IPS-18c (cell line): Measurements from ENCODE around the gene APBB1IP.
A peak's percentile ranks its signal among the peaks of the same experiment; 100 is the strongest.

Experiments used
- H3K4me3 ChIP-seq: 2 replicates; pipeline ENCODE4 v1.7.0; 2013; ENCODE audit warnings: low read depth, mild to moderate bottlenecking, low read length, moderate library complexity; ENCODE audit not compliant: insufficient read depth
- H3K9me3 ChIP-seq: one replicate; pipeline ENCODE4 v1.6.1; 2013; ENCODE audit warnings: mild to moderate bottlenecking, low read length, moderate library complexity; ENCODE audit not compliant: control insufficient read depth, insufficient read depth

APBB1IP gene

DNA sequence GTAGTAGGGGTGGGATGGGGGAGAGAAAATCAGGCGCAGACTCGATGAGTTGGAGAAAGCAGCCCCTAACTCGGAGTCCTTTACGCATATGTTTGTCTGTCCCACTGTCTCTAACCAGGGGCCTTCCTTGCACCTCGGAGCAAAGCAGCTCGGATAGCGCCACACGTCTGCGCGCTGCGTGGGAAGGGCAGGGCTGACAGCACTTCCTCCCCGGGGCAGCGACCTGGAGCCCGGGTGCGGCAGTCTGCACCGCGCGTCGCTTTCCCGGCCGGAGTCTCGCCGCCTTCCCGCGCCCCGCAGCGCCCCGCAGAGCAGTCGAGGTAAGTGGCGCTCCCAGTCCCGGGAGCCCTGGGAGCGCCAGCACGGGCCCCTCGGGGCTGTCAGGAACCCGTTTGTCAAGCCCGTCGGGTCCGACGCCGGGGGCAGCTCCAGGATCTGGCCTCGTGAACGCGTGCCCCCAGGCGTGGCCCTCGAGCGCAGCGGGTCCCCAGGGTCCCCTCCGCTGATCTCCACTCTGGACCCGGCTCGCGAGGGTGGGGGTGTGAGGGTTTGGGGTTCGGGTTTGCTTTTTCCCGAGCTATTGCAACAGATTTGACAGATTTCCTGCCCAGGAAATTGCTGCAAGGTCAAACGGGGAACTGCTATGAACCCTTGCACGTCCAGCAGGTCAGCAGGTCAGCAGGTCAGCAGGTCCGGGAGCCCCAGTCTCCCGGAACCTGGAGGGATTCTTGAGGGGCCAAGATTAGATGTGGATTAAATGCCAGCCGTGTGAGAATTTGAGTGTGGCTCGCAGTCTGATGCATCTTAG is 597 bp downstream of the APBB1IP start:
- Histone ChIP-seq H3K4me3 (peak overlapping the region; percentile 57), H3K9me3 (no peaks in the 10 kb centered on the region)

DNA sequence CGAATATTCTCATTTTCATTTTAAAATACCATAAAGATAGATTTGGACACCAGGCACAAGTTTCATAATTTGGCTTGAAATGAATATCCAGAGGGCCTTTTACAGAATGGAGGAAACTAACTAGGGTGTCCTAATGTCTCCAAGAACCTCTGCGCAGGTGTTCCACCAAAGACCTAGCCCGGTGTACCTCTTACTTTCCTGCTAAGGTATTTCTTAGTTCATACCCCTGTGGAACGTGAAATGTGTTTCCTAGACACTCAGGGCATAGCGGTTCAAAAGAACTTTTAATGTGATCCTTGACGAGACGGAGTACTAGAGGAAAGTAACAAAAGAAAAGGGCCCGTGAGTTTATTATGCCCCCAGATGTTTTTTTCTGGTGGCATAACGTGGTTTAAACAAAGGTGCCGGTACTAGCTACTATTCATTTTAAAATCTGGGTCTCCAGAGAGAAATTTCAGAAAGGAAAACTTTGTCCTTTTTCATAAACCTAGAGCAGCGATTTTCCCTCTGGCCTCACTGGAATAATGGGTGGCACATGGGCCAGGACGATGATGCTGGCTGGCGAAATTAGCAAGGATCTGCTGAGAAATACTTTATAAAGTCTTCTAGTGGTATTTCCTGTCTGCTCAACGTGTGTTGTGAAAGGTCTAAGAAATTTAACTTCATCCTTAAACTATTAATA is 1.4 kb downstream of the APBB1IP start:
- no peaks in the 10 kb centered on the region for H3K9me3 ChIP-seq
- H3K4me3 ChIP-seq, result no peak overlapping the region

DNA sequence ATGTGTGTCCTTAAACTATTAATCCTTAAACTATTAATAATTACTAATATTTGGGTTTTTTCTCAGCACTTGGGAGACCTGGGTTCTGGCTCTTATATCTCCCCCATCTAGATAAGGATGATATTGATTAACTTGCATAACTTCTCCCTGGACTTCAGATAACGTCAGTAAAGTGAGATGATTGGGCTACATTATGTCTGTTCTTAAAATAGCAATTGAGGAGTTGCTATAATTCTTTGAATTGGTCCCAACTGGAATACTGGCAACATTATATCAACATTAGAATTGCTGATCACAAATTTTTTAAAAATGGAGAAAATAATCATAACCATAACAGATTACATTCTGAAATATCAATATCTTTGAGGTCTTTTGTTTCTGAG is 1.9 kb downstream of the APBB1IP start:
- Histone ChIP-seq H3K4me3 (no peak overlapping the region), H3K9me3 (no peaks in the 10 kb centered on the region)

- H3K4me3 ChIP-seq, result no peak overlapping the region
These were observed 3.5 kb downstream of the APBB1IP start for GRCh38 chr10:26441491-26442214.

DNA sequence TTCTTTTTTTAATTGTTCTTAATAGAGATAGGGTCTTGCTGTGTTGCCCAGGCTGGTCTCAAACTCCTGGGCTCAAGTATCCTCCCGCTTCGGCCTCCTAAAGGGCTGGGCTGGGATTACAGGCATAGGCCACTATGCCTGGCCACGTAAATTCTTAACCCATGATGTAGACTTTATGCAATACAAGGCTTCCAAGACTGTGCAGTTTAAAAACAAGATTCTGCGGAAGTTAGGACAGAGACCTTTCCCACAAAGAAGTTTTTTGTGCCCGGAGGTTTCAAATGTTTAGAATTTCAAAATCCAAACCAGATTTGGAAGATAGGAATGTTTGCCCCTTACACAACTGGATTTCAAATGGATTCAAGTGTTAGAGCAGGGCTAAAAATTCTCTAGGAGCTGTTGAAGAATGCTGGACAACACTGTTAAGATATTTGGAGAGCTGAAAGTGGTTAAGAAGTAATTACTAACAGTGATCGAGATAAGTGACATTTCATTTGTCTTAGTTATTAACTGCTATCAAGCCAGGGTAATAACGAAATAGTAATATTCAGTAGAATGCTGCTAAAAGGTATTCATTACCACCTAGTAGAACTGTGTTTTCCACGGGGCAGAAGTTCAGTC is 7.4 kb downstream of the APBB1IP start:
- no peak overlapping the region for H3K4me3 ChIP-seq
- H3K9me3 ChIP-seq, result no peaks in the 10 kb centered on the region

More at GRCh38 chr10:26441491-26442214, 3.5 kb downstream of the APBB1IP start:
- H3K9me3 ChIP-seq, result no peaks in the 10 kb centered on the region

DNA sequence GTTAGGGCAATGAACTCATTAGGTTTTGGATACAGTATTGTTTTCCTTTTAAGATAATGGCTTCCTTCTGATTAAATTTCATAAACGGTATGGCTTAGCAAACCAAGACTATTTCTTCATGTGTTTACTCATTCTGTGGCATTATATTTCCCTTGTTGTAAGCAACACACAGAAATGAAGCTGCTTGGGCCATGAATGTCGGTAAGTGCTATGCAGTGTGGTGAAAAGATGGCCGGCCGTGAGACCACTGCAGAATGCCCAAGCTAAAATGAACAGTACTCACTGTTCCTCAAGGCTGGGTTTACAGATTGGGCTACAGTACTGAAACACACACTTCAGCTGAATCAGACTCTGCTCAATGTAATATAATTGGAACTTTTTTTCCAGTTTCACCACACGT is 8.1 kb downstream of the APBB1IP start:
- Histone ChIP-seq H3K9me3 (no peaks in the 10 kb centered on the region), H3K4me3 (no peak overlapping the region)

- H3K4me3 ChIP-seq, result no peak overlapping the region
- no peaks in the 10 kb centered on the region for H3K9me3 ChIP-seq
These were observed 10.2 kb downstream of the APBB1IP start for GRCh38 chr10:26448292-26448691.

- no peaks in the 10 kb centered on the region for H3K9me3 ChIP-seq
- no peak overlapping the region for H3K4me3 ChIP-seq
These were observed 10.7 kb downstream of the APBB1IP start for GRCh38 chr10:26448706-26449435.

DNA sequence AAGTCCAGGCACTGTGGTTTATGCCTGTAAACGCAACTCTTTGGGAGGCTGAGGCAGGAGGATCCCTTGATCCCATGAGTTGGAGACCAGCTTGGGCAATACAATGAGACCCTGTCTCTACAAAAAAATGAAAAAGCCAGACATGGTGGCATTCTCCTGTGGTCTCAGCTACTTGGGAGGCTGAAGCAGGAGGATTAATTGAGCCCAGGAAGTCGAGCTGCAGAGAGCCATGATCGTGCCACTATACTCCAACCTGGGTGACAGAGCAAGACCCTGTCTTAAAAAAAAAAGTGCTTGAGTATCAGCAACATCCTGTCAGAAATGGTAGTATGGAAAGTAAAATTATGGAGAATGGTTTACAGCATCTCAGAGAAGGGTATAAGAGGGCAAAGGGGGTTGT is 11.6 kb downstream of the APBB1IP start:
- Histone ChIP-seq H3K9me3 (no peaks in the 10 kb centered on the region), H3K4me3 (no peak overlapping the region)

GRCh38 chr10:26451903-26452302 is 13.8 kb downstream of the APBB1IP start:
- Histone ChIP-seq H3K4me3 (no peak overlapping the region), H3K9me3 (no peaks in the 10 kb centered on the region)

- Histone ChIP-seq H3K4me3 (no peak overlapping the region), H3K9me3 (no peaks in the 10 kb centered on the region)
These were observed 15.7 kb downstream of the APBB1IP start for GRCh38 chr10:26453850-26454249.

DNA sequence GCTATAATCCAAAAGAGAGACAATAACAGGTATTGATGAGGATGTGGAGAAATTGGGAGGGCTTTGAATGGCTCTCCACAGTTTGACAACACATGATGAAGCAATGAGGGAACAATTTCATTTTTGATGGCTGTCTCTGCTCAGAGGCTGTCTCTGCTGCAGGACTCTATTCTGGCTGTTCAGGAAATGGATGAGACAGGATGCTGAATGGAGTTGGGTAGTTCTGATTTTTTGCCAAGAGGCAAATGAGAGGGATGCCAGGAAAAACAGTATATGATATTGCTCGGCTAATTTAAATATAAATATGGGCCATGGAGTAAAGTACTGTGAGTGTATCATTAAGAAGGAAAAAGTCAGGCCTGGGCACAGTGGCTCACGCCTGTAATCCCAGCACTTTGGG is 16.8 kb downstream of the APBB1IP start:
- Histone ChIP-seq H3K4me3 (no peak overlapping the region), H3K9me3 (no peaks in the 10 kb centered on the region)

- no peak overlapping the region for H3K4me3 ChIP-seq
- H3K9me3 ChIP-seq, result no peaks in the 10 kb centered on the region
These were observed 17.6 kb downstream of the APBB1IP start for GRCh38 chr10:26455567-26456315.

DNA sequence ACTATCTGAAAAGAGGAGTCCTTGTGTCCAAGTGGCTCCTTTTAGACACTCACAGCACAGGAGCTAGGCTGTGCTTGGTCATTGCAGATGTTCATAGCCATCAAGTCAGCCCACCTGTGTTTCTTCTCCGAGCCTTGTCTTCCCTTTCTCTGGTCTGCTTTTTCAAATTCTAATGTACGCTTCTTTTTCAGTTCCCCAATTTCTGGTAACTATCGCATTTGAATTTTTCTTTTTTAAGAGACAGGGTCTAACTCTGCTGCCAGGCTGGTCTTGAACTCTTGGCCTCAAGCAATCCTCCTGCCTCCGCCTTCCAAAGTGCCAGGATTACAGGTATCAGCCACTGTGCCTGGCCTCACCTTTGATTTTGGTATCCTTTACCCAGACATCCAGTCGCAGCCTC is 18.9 kb downstream of the APBB1IP start:
- H3K9me3 ChIP-seq, result no peaks in the 10 kb centered on the region
- no peak overlapping the region for H3K4me3 ChIP-seq

DNA sequence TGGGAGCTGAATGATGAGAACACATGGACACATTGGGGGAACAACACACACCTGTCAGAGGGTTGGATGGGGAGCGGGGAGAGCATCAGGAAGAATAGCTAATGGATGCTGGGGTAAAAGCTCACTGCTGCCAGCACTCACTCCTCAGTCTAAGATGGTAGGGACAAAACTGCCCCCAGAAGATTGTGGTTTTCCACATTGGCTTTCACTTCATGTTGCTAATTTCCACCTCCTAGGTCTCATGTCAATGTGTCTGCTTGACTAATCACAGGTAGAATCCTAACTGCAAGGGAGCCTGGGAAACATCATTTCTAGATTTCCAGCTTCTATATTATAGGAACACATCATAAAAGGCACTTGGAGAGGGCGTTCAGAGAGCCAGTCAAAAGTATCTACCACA is 22.6 kb downstream of the APBB1IP start:
- no peaks in the 10 kb centered on the region for H3K9me3 ChIP-seq
- no peak overlapping the region for H3K4me3 ChIP-seq

- no peaks in the 10 kb centered on the region for H3K9me3 ChIP-seq
These were observed 25.8 kb downstream of the APBB1IP start for GRCh38 chr10:26463986-26464385.

More at GRCh38 chr10:26463986-26464385, 25.8 kb downstream of the APBB1IP start:
- no peak overlapping the region for H3K4me3 ChIP-seq
